Trophoblast cell (in vitro differentiated cells and primary cell): ENCODE results near the gene DLGAP1.

Source experiments
- DNase-seq, 2 donors: peaks; one replicate each; pipeline ENCODE4 v3.0.0-alpha.2; 2016
- H2AFZ ChIP-seq: 2 replicates; pipeline ENCODE4 v1.6.1; 2013; ENCODE audit warnings: low read length, moderate library complexity, mild to moderate bottlenecking; ENCODE audit not compliant: insufficient read depth, poor library complexity
- H2AK5ac ChIP-seq: 2 replicates; pipeline ENCODE4 v1.6.1; 2013; ENCODE audit warnings: mild to moderate bottlenecking, low read length
- H2BK120ac ChIP-seq: 2 replicates; pipeline ENCODE4 v1.6.1; 2013; ENCODE audit warnings: low read length, mild to moderate bottlenecking, moderate library complexity; ENCODE audit not compliant: insufficient read depth, poor library complexity
- H2BK12ac ChIP-seq: 2 replicates; pipeline ENCODE4 v1.6.1; 2013; ENCODE audit warnings: mild to moderate bottlenecking, low read length, moderate library complexity
- H2BK5ac ChIP-seq: 2 replicates; pipeline ENCODE4 v1.6.1; 2013; ENCODE audit warnings: low read length, low read depth, moderate library complexity, mild to moderate bottlenecking; ENCODE audit not compliant: poor library complexity
- H3K14ac ChIP-seq: 2 replicates; pipeline ENCODE4 v1.6.1; 2013; ENCODE audit warnings: mild to moderate bottlenecking, low read length
- H3K18ac ChIP-seq: 2 replicates; pipeline ENCODE4 v1.6.1; 2013; ENCODE audit warnings: mild to moderate bottlenecking, low read length
- H3K23ac ChIP-seq: 2 replicates; pipeline ENCODE4 v1.6.1; 2013; ENCODE audit warnings: low read length
- H3K27ac ChIP-seq: 2 replicates; pipeline ENCODE4 v1.5.1; 2013; ENCODE audit warnings: low read depth, mild to moderate bottlenecking, inconsistent platforms, low read length, moderate library complexity
- H3K27me3 ChIP-seq: 2 replicates; pipeline ENCODE4 v1.6.1; 2013; ENCODE audit warnings: inconsistent platforms, mild to moderate bottlenecking, low read length, moderate library complexity; ENCODE audit not compliant: insufficient read depth
- H3K36me3 ChIP-seq, 2 experiments: 1 replicate in 1 of 2; 2 replicates in 1 of 2; pipeline ENCODE4 v1.6.1; 2013; ENCODE audit warnings: low read length in 2 of 2, mild to moderate bottlenecking in 2 of 2, moderate library complexity in 1 of 2; ENCODE audit not compliant: insufficient read depth in 2 of 2, control insufficient read depth in 1 of 2
- H3K4ac ChIP-seq: 2 replicates; pipeline ENCODE4 v1.6.1; 2013; ENCODE audit warnings: low read depth, mild to moderate bottlenecking, low read length, moderate library complexity
- H3K4me1 ChIP-seq, 2 experiments: 1 replicate in 1 of 2; 2 replicates in 1 of 2; pipeline ENCODE4 v1.6.1; 2013; ENCODE audit warnings: low read length in 2 of 2, mild to moderate bottlenecking in 2 of 2, moderate library complexity in 1 of 2; ENCODE audit not compliant: insufficient read depth in 2 of 2, control insufficient read depth in 1 of 2
- H3K4me2 ChIP-seq: 2 replicates; pipeline ENCODE4 v1.6.1; 2013; ENCODE audit warnings: inconsistent platforms, mild to moderate bottlenecking, low read length, moderate library complexity
- H3K4me3 ChIP-seq: 2 replicates; pipeline ENCODE4 v1.5.1; 2013; ENCODE audit warnings: mild to moderate bottlenecking, low read depth, low read length, inconsistent platforms
- H3K79me1 ChIP-seq: one replicate; pipeline ENCODE4 v1.6.1; 2013; ENCODE audit warnings: low read length
- H3K79me2 ChIP-seq: 2 replicates; pipeline ENCODE4 v1.6.1; 2013; ENCODE audit warnings: low read length, mild to moderate bottlenecking; ENCODE audit not compliant: control insufficient read depth, insufficient read depth, poor library complexity
- H3K9ac ChIP-seq: 2 replicates; pipeline ENCODE4 v1.6.1; 2013; ENCODE audit warnings: mild to moderate bottlenecking, low read length
- H3K9me3 ChIP-seq: 2 replicates; pipeline ENCODE4 v1.6.1; 2013; ENCODE audit warnings: low read depth, mild to moderate bottlenecking, control low read depth, inconsistent platforms, low read length; ENCODE audit not compliant: insufficient read depth
- H4K12ac ChIP-seq: 2 replicates; pipeline ENCODE4 v1.6.1; 2013; ENCODE audit warnings: low read depth, mild to moderate bottlenecking, low read length, moderate library complexity
- H4K8ac ChIP-seq: 2 replicates; pipeline ENCODE4 v1.6.1; 2013; ENCODE audit warnings: low read depth, mild to moderate bottlenecking, low read length, moderate library complexity
- H4K91ac ChIP-seq: one replicate; pipeline ENCODE4 v1.6.1; 2013; ENCODE audit warnings: low read depth, mild to moderate bottlenecking, low read length, moderate library complexity
- WGBS: extraction: QIAGEN DNeasy Blood & Tissue Kit; methylation state at CpG from one replicate; pipeline ENCODE4 v1.1.7; 2013; ENCODE audit warnings: missing lambda C conversion rate; ENCODE audit not compliant: insufficient read length, insufficient coverage; ENCODE audit errors: extremely low coverage; 5-methylcytosine and 5-hydroxymethylcytosine counted together

DLGAP1 gene

GRCh38 chr18:4181086-4181485 is 274.0 kb downstream of the DLGAP1 start:
- H3K4ac ChIP-seq, result no peak overlapping the region
- no peaks in the 10 kb centered on the region for H3K9me3 ChIP-seq
- H3K79me1 ChIP-seq, result no peaks in the 10 kb centered on the region
- no peak overlapping the region for H2AK5ac ChIP-seq
- no peak overlapping the region for H3K14ac ChIP-seq
- no peak overlapping the region for H2BK12ac ChIP-seq
- H4K91ac ChIP-seq, result no peak overlapping the region
- H3K18ac ChIP-seq, result no peak overlapping the region
- H2AFZ ChIP-seq, result no peak overlapping the region
- H3K4me1 ChIP-seq, result no peaks in the 10 kb centered on the region
- H4K12ac ChIP-seq, result no peak overlapping the region
- no peaks in the 10 kb centered on the region for H3K27me3 ChIP-seq
- H3K9ac ChIP-seq, result no peak overlapping the region
- no peak overlapping the region for H3K23ac ChIP-seq
- H2BK120ac ChIP-seq, result no peak overlapping the region
- no CpG with 5 or more reads among the region's 3 CpGs for WGBS
- no peaks in the 10 kb centered on the region for H3K79me2 ChIP-seq
- H3K27ac ChIP-seq, result no peak overlapping the region
- H3K4me3 ChIP-seq, result no peak overlapping the region
- H2BK5ac ChIP-seq, result no peak overlapping the region
- no peaks in the 10 kb centered on the region for H3K36me3 ChIP-seq
- H4K8ac ChIP-seq, result no peak overlapping the region
- no peak for DNase-seq
- H3K4me2 ChIP-seq, result no peak overlapping the region

- no peak for DNase-seq
- WGBS, result no CpG with 5 or more reads among the region's 6 CpGs
- Histone ChIP-seq H4K12ac (no peak overlapping the region), H3K36me3 (no peaks in the 10 kb centered on the region), H4K91ac (no peak overlapping the region), H3K9ac (no peak overlapping the region), H3K4ac (no peak overlapping the region), H3K27ac (no peak overlapping the region), H4K8ac (no peak overlapping the region), H3K79me2 (no peaks in the 10 kb centered on the region), H2BK120ac (no peak overlapping the region), H3K4me3 (no peak overlapping the region), H2BK5ac (no peak overlapping the region), H3K27me3 (no peaks in the 10 kb centered on the region), H3K9me3 (no peaks in the 10 kb centered on the region), H3K14ac (no peak overlapping the region), H2AFZ (no peak overlapping the region), H3K18ac (no peak overlapping the region), H2AK5ac (no peak overlapping the region), H3K4me1 (no peaks in the 10 kb centered on the region), H2BK12ac (no peak overlapping the region), H3K79me1 (no peaks in the 10 kb centered on the region), H3K23ac (no peak overlapping the region), H3K4me2 (no peak overlapping the region)
Observed at GRCh38 chr18:4172196-4173100, 282.7 kb downstream of the DLGAP1 start.

GRCh38 chr18:4157352-4157751 is 297.8 kb downstream of the DLGAP1 start:
- Histone ChIP-seq H3K79me1 (no peaks in the 10 kb centered on the region), H3K4me1 (no peaks in the 10 kb centered on the region), H2AFZ (no peak overlapping the region), H3K36me3 (no peaks in the 10 kb centered on the region), H3K27me3 (no peaks in the 10 kb centered on the region), H3K4me3 (no peak overlapping the region), H3K4me2 (no peak overlapping the region), H2AK5ac (no peak overlapping the region), H2BK120ac (no peak overlapping the region), H3K9me3 (no peaks in the 10 kb centered on the region), H3K14ac (no peak overlapping the region), H4K91ac (no peak overlapping the region), H4K8ac (no peak overlapping the region), H3K18ac (no peak overlapping the region), H4K12ac (no peak overlapping the region), H3K79me2 (no peaks in the 10 kb centered on the region), H3K27ac (no peak overlapping the region), H3K23ac (no peak overlapping the region), H3K4ac (no peak overlapping the region), H2BK12ac (no peak overlapping the region), H3K9ac (no peak overlapping the region), H2BK5ac (no peak overlapping the region)
- no CpG with 5 or more reads among the region's 4 CpGs for WGBS
- DNase-seq, result no peak

- Histone ChIP-seq H3K79me2 (no peaks in the 10 kb centered on the region), H3K23ac (no peak overlapping the region), H3K4ac (no peak overlapping the region), H3K18ac (no peak overlapping the region), H3K27ac (no peak overlapping the region), H4K8ac (no peak overlapping the region), H3K4me2 (no peak overlapping the region), H3K79me1 (no peaks in the 10 kb centered on the region), H2BK120ac (no peak overlapping the region), H2BK5ac (no peak overlapping the region), H2BK12ac (no peak overlapping the region), H2AFZ (no peak overlapping the region), H3K4me1 (no peaks in the 10 kb centered on the region), H2AK5ac (no peak overlapping the region), H3K27me3 (no peaks in the 10 kb centered on the region), H3K9me3 (no peaks in the 10 kb centered on the region), H4K91ac (no peak overlapping the region), H3K9ac (no peak overlapping the region), H3K36me3 (no peaks in the 10 kb centered on the region), H3K4me3 (no peak overlapping the region), H4K12ac (no peak overlapping the region), H3K14ac (no peak overlapping the region)
- no peak for DNase-seq
- no CpG with 5 or more reads among the region's 1 CpG for WGBS
Observed at GRCh38 chr18:4146797-4147196, 308.3 kb downstream of the DLGAP1 start.
